T-helper 2 cell treated with Interferon-gamma antibody and Interleukin-4, amounts not matched to agents 100 ng/mL and 5 ng/mL, for 36 hours (primary cell): Measurements from ENCODE around the gene XNDC1N. TPM values are rescaled to one million over a fixed set of nuclear protein-coding genes. Genes with fewer than 3 reads are reported as not detected.

Experiments used
- total RNA-seq: library from RNA; stranded (reverse); gene quantifications from 2 replicates; pipeline ENCODE4 v1.2.3, GENCODE V29; 2022

Gene XNDC1N
- total RNA-seq, 1 donor from 2014 or later, result 19.1 TPM

Other genes starting within 250 kb of the XNDC1N start
- not detected in 2 replicates for gene DEFB108B, start 95.4 kb downstream of the XNDC1N start, total RNA-seq
- not detected in 2 replicates for gene DEFB131B, start 50.1 kb downstream of the XNDC1N start, total RNA-seq
- 29.0 and 30.5 TPM in 2 replicates for gene RNF121, start 452 bp upstream of the XNDC1N start, total RNA-seq
- 15.2 and 15.7 TPM in 2 replicates for gene IL18BP, start 70.3 kb upstream of the XNDC1N start, total RNA-seq
- gene NUMA1, start 151.9 kb upstream of the XNDC1N start, total RNA-seq, result 174 and 178 TPM in 2 replicates
- 6.4 and 7.5 TPM in 2 replicates for gene LRRC51, start 152.3 kb upstream of the XNDC1N start, total RNA-seq
- 81.2 and 84.5 TPM in 2 replicates for gene LAMTOR1, start 174.7 kb upstream of the XNDC1N start, total RNA-seq
- gene TOMT, start 177.3 kb upstream of the XNDC1N start, total RNA-seq, result 0.14 TPM in 1 of 2 replicates, not detected in the other
- gene ANAPC15, start 184.1 kb upstream of the XNDC1N start, total RNA-seq, result 77.9 and 78.0 TPM in 2 replicates
- gene FOLR3, start 207.1 kb upstream of the XNDC1N start, total RNA-seq, result not detected in 2 replicates